HCT116 (cell line): Measurements from ENCODE around the gene ATP5PD. TPM values are rescaled to one million over a fixed set of nuclear protein-coding genes. Genes with fewer than 3 reads are reported as not detected.

Source experiments
- ATAC-seq: fragments of 200-7000 bp; cut with Tn5 transposase; 2 replicates; pipeline ENCODE4 v1.9.1; 2020; ENCODE audit warnings: mild to moderate bottlenecking, moderate library complexity
- BruUV-seq: library from RNA; stranded (reverse); fragments of 400-500 nt; replicated peaks from 2 replicates; lab custom pipeline; 2021; lab: Mats Ljungman, UMichigan
- CTCF ChIA-PET: fragments of 300-600 bp; sonication (Branson Sonifier 250); formaldehyde crosslinking; loops from one replicate; lab custom pipeline; 2021; ENCODE audit warnings: antibody characterized with exemption; lab: Charles Lee
- POLR2A ChIA-PET: fragments of 300-600, 350-600 bp; sonication (Branson Sonifier 250); formaldehyde crosslinking; loops from one replicate; lab custom pipeline; 2021; ENCODE audit warnings: antibody characterized with exemption; lab: Charles Lee
- RAD21 ChIA-PET, 2 experiments: fragments of 300-600 bp; sonication (Branson Sonifier 250); formaldehyde crosslinking; loops; one replicate each; lab custom pipeline; 2023; ENCODE audit warnings: low total read pairs in 2 of 2; ENCODE audit not compliant: uncharacterized antibody in 2 of 2, unreplicated experiment in 2 of 2, low non-redundant PET in 1 of 2; lab: Charles Lee
- DNase-seq: peaks from one replicate; pipeline ENCODE4 v3.0.0-alpha.2; 2010; ENCODE audit warnings: low read depth, low spot score
- H2AFZ ChIP-seq: fragments of 200-600 bp; shearing (Covaris generic), sonication (generic); 2 replicates; pipeline ENCODE4 v1.6.1; 2017; ENCODE audit warnings: low read depth, mixed run types, mixed read lengths, antibody characterized with exemption, low read length; ENCODE audit not compliant: poor library complexity, severe bottlenecking
- H3K27ac ChIP-seq: 2 replicates; pipeline ENCODE4 v1.5.1; 2012; ENCODE audit warnings: low read depth, low read length
- H3K27me3 ChIP-seq: fragments of 200-600 bp; sonication (generic); 2 replicates; pipeline ENCODE4 v1.6.1; 2016; ENCODE audit warnings: mixed run types, low read length, mixed read lengths; ENCODE audit not compliant: insufficient read depth
- H3K36me3 ChIP-seq, 2 experiments: fragments of 200-500 bp in 1 of 2; fragments of 200-600 bp in 1 of 2; sonication (Bioruptor generic) in 1 of 2; sonication (generic) in 1 of 2; 2 replicates each; pipeline versions ENCODE4 v1.5.1 to v1.6.1; 2014 to 2016; ENCODE audit warnings: low read length in 2 of 2, inconsistent platforms in 1 of 2, mixed read lengths in 1 of 2, mixed run types in 1 of 2; ENCODE audit not compliant: insufficient read depth in 2 of 2, control insufficient read depth in 1 of 2
- H3K4me1 ChIP-seq, 2 experiments: fragments of 200-600 bp in 1 of 2; sonication (generic) in 1 of 2; 2 replicates each; pipeline versions ENCODE4 v1.5.1 to v1.6.1; 2012 to 2017; ENCODE audit warnings: low read length in 2 of 2, inconsistent platforms in 1 of 2, mild to moderate bottlenecking in 1 of 2, mixed read lengths in 1 of 2, mixed run types in 1 of 2, moderate library complexity in 1 of 2; ENCODE audit not compliant: insufficient read depth in 2 of 2, control insufficient read depth in 1 of 2
- H3K4me2 ChIP-seq: fragments of 200-600 bp; sonication (generic); 2 replicates; pipeline ENCODE4 v1.6.1; 2017; ENCODE audit warnings: mixed run types, low read length, mixed read lengths
- H3K4me3 ChIP-seq, 2 experiments: fragments of 200-600 bp in 1 of 2; sonication (generic) in 1 of 2; replicated peaks in 1 of 2; 2 replicates each; pipeline ENCODE4 v1.5.1; 2011 to 2016; ENCODE audit warnings: low read length in 2 of 2, control low read depth in 1 of 2, low read depth in 1 of 2, mild to moderate bottlenecking in 1 of 2, mixed read lengths in 1 of 2, mixed run types in 1 of 2
- H3K79me2 ChIP-seq: fragments of 200-600 bp; sonication (generic); 2 replicates; pipeline ENCODE4 v1.6.1; 2017; ENCODE audit warnings: mild to moderate bottlenecking, mixed run types, low read length, moderate library complexity, mixed read lengths; ENCODE audit not compliant: insufficient read depth
- H3K9ac ChIP-seq: fragments of 200-600 bp; sonication (generic); 2 replicates; pipeline ENCODE4 v1.6.1; 2016; ENCODE audit warnings: low read length, mixed read lengths
- H3K9me2 ChIP-seq: fragments of 200-600 bp; sonication (generic), shearing (Covaris generic); 2 replicates; pipeline ENCODE4 v1.6.1; 2017; ENCODE audit warnings: mixed run types, mild to moderate bottlenecking, moderate library complexity; ENCODE audit not compliant: insufficient read depth
- H3K9me3 ChIP-seq, 2 experiments: fragments of 200-500 bp in 1 of 2; fragments of 200-600 bp in 1 of 2; sonication (Bioruptor generic) in 1 of 2; sonication (generic) in 1 of 2; 2 replicates each; pipeline ENCODE4 v1.6.1; 2014 to 2017; ENCODE audit warnings: low read length in 2 of 2, mixed read lengths in 2 of 2, inconsistent platforms in 1 of 2, low read depth in 1 of 2, mild to moderate bottlenecking in 1 of 2, mixed run types in 1 of 2, moderate library complexity in 1 of 2; ENCODE audit not compliant: control insufficient read depth in 1 of 2, insufficient read depth in 1 of 2
- H4K20me1 ChIP-seq: fragments of 200-600 bp; sonication (generic), shearing (Covaris generic); 2 replicates; pipeline ENCODE4 v1.6.1; 2017; ENCODE audit warnings: mixed run types, mild to moderate bottlenecking, moderate library complexity; ENCODE audit not compliant: insufficient read depth
- CTCF ChIP-seq, 3 experiments: fragments of 200-600 bp in 1 of 3; sonication (generic) in 1 of 3; IDR thresholded peaks in 2 of 3; conservative IDR thresholded peaks in 1 of 3; 2 replicates each; pipeline ENCODE4 v1.5.1; 2012 to 2017; ENCODE audit warnings: low read depth in 2 of 3, low read length in 2 of 3, antibody characterized with exemption in 1 of 3, borderline replicate concordance in 1 of 3, control low read depth in 1 of 3, mild to moderate bottlenecking in 1 of 3, mixed read lengths in 1 of 3, mixed run types in 1 of 3, moderate library complexity in 1 of 3; ENCODE audit not compliant: insufficient read depth in 1 of 3
- EGR1 ChIP-seq: IDR thresholded peaks from 2 replicates; pipeline ENCODE4 v1.6.1; 2012; ENCODE audit warnings: low read depth
- RAD21 ChIP-seq: IDR thresholded peaks from 2 replicates; pipeline ENCODE4 v1.6.1; 2012; ENCODE audit warnings: low read depth, mild to moderate bottlenecking
- YY1 ChIP-seq: IDR thresholded peaks from 2 replicates; pipeline ENCODE4 v1.6.1; 2011; ENCODE audit warnings: low read length, low read depth, moderate library complexity, mild to moderate bottlenecking; ENCODE audit not compliant: insufficient replicate concordance; ENCODE audit errors: extremely low read depth
- ZFX ChIP-seq: fragments of 450-650 bp; IDR thresholded peaks from 2 replicates; pipeline ENCODE4 v1.6.1; 2017
- ZNF274 ChIP-seq: fragments of 200-500 bp; sonication (Bioruptor generic); IDR thresholded peaks from 2 replicates; pipeline ENCODE4 v1.6.1; 2014; ENCODE audit warnings: mild to moderate bottlenecking, low read depth, low read length, inconsistent platforms
- intact Hi-C: fragments of 100-400 bp; cut with micrococcal nuclease; formaldehyde crosslinking; loops from 2 replicates; pipeline ENCODE4 v1.10.0; 2022
- total RNA-seq: library from RNA; stranded (reverse); gene quantifications from one replicate; pipeline ENCODE4 v1.2.1, GENCODE V29; 2021; ENCODE audit not compliant: unreplicated experiment

ATP5PD gene
- total RNA-seq, 1 experiment from 2014 or later, result 407 TPM

GRCh38 chr17:74990581-74991105, 56.1 kb downstream of the ATP5PD start:
- ATAC-seq, result no peak
- Histone ChIP-seq H3K9me2 (no peaks in the 10 kb centered on the region), H3K36me3 (no peaks in the 10 kb centered on the region), H3K79me2 (peaks cover 32% of the 10 kb centered on the region; the same call in 1 of the 2 replicates), H3K4me2 (peak overlapping the region; percentile 28), H3K4me3 (no peak overlapping the region), H3K9ac (0 out of 2 replicates have a peak overlapping the region, but pooled peaks have one; percentile 6), H2AFZ (no peak overlapping the region), H3K27me3 (no peaks in the 10 kb centered on the region), H3K27ac (peak overlapping the region; percentile 74), H4K20me1 (no peaks in the 10 kb centered on the region), H3K4me1 (peaks cover 45 to 56% of the 10 kb centered on the region in 2 experiments), H3K9me3 (no peaks in the 10 kb centered on the region)
- no peak for TF ChIP-seq ZNF274
- no peak for TF ChIP-seq EGR1
- no peak for TF ChIP-seq ZFX
- TF ChIP-seq RAD21, result no peak
- no peak for TF ChIP-seq CTCF (IDR thresholded peaks at IDR 0.05 in 2 of 3, conservative IDR thresholded peaks at IDR 0.05 in 1 of 3; ENCODE audit: borderline replicate concordance in 1 of 3, insufficient read depth in 1 of 3, low read depth in 2 of 3, low read length in 2 of 3)
- no peak for TF ChIP-seq YY1
- CTCF ChIA-PET, result interaction anchor here (1.0 to 4.0 kb wide), 2 partner anchors 29 to 211 kb away, joined by 3 to 16 read pairs; no protein-coding TSS in a partner anchor
- RAD21 ChIA-PET, result no interaction called here
- POLR2A ChIA-PET, result interaction anchor here (0.8 to 1.2 kb wide), 2 partner anchors 20 to 21 kb away, joined by 3 to 4 read pairs; no protein-coding TSS in a partner anchor
- DNase-seq, result no peak
- intact Hi-C loops, result no loop called here
- no TSS peak for BruUV-seq

Other genes with a start within 250 kb of the ATP5PD start
- gene GRIN2C, start 187.1 kb downstream of the ATP5PD start, total RNA-seq, result 2.2 TPM
- gene FDXR, start 174.0 kb downstream of the ATP5PD start, total RNA-seq, result 98.8 TPM
- gene FADS6, start 153.3 kb downstream of the ATP5PD start, total RNA-seq, result not detected
- 3.1 TPM for gene USH1G, start 123.7 kb downstream of the ATP5PD start, total RNA-seq
- not detected for gene OTOP2, start 122.7 kb downstream of the ATP5PD start, total RNA-seq
- gene OTOP3, start 111.1 kb downstream of the ATP5PD start, total RNA-seq, result not detected
- 43.8 TPM for gene HID1, start 74.2 kb downstream of the ATP5PD start, total RNA-seq
- 26.5 TPM for gene CDR2L, start 59.3 kb downstream of the ATP5PD start, total RNA-seq
- 80.5 TPM for gene MRPL58, start 34.3 kb downstream of the ATP5PD start, total RNA-seq
- 23.3 TPM for gene KCTD2, start 256 bp upstream of the ATP5PD start, total RNA-seq
- 79.3 TPM for gene SLC16A5, start 41.0 kb upstream of the ATP5PD start, total RNA-seq
- gene ARMC7, start 63.0 kb upstream of the ATP5PD start, total RNA-seq, result 43.2 TPM
- gene NT5C, start 84.8 kb upstream of the ATP5PD start, total RNA-seq, result 115 TPM
- gene JPT1, start 107.5 kb upstream of the ATP5PD start, total RNA-seq, result 575 TPM
- 859 TPM for gene SUMO2, start 136.0 kb upstream of the ATP5PD start, total RNA-seq
- gene NUP85, start 158.7 kb upstream of the ATP5PD start, total RNA-seq, result 164 TPM
- gene GGA3, start 214.6 kb upstream of the ATP5PD start, total RNA-seq, result 58.3 TPM
- 104 TPM for gene MRPS7, start 214.9 kb upstream of the ATP5PD start, total RNA-seq
- gene MIF4GD, start 224.3 kb upstream of the ATP5PD start, total RNA-seq, result 35.2 TPM
- 38.7 TPM for gene SLC25A19, start 242.5 kb upstream of the ATP5PD start, total RNA-seq